ENCODE measurements around the gene GALNTL6.

DNA sequence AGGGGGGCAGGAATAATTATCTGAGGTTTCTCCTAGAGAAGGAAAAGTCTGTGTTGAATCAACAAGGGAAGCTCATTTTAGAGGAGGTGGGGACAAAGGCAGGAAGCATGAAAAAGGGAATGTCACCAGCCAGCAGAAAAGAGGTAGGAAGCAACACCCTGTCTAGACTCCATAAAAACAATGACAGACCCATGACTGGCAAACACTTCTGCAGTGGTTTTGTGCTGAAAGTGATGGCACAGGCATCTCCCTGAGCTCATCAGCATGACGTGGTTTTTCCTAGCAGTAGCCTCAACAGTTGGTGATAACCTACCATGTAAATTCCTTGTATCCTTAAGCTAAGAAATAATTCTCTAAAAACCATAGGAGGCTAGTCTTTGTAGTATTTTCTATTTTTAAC, 1244.7 kb downstream of the GALNTL6 start:
- TF ChIP-seq, protein P1, sequence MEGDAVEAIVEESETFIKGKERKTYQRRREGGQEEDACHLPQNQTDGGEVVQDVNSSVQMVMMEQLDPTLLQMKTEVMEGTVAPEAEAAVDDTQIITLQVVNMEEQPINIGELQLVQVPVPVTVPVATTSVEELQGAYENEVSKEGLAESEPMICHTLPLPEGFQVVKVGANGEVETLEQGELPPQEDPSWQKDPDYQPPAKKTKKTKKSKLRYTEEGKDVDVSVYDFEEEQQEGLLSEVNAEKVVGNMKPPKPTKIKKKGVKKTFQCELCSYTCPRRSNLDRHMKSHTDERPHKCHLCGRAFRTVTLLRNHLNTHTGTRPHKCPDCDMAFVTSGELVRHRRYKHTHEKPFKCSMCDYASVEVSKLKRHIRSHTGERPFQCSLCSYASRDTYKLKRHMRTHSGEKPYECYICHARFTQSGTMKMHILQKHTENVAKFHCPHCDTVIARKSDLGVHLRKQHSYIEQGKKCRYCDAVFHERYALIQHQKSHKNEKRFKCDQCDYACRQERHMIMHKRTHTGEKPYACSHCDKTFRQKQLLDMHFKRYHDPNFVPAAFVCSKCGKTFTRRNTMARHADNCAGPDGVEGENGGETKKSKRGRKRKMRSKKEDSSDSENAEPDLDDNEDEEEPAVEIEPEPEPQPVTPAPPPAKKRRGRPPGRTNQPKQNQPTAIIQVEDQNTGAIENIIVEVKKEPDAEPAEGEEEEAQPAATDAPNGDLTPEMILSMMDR (IDR thresholded peaks at IDR 0.05) = no peak
- no peak for TF ChIP-seq EZH2 (IDR thresholded peaks at IDR 0.05; ENCODE audit: borderline replicate concordance, insufficient read depth, low read depth, low read length, poor library complexity, severe bottlenecking)
